NCI-H2107 treated with DMSO at 0.1 percent for 48 hours (cell line): ENCODE results near the gene EPGN.
A peak's percentile ranks its signal among the peaks of the same experiment; 100 is the strongest.

Source experiments
- DNase-seq: peaks from one replicate; lab custom pipeline; 2025; ENCODE audit not compliant: unreplicated experiment; lab: John Stamatoyannopoulos, UW

Gene EPGN

DNA sequence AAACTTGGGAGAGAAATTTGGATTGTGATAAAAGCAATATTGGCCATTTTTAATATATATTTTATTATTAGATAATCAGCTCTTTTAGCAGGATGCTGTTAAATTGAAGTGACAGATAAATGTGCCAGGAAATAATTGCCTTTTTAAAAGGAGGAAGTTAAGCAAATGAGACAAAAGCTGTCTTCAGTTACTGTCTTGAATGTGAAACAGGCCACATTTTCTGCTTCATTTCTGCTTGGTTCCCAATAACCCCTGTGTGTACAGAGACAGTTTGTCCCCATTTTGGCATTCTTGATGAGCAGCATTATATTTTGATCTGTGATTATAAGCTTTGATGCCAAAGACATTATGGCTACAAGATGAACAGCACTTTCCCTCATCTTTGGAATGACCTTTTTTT, 953 bp downstream of the EPGN start:
- DNase-seq = no peak

DNA sequence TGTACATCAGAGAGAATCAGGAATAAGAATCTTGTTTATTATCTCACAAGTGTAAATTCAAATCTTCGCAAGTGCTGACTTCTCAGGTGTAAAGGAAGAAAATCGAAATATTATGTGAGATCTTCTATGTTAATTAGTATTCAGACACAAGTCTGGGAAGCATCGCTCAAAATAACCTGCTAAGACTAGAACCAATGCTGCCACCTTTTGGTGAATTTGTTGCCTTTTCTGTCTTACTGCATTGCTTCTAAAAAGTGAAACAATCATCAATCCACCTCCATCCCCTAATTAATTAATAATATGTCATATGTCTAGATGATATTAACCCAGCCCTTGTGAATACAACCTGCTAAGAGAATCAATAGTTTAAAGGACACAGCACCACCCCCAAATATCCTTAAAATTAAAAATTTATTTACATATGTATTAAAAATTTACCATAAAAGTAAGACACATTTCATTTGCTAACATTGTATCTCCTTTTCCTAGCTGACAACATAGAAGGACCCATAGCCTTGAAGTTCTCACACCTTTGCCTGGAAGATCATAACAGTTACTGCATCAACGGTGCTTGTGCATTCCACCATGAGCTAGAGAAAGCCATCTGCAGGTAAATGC, 3.5 kb downstream of the EPGN start:
- DNase-seq = peak; percentile 1

DNA sequence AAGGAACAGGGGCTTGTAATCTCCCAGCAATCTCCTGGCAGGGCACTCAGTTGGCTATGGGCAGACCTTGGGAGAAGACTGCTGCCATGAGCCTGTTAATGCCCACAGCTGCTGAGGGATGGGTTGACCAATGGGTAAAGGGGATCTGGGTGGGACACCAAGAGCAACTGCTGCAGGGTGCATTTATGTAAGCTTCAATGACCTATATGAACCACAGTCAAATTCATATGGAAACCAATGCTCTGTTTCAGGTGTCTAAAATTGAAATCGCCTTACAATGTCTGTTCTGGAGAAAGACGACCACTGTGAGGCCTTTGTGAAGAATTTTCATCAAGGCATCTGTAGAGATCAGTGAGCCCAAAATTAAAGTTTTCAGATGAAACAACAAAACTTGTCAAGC, 6.1 kb downstream of the EPGN start:
- no peak for DNase-seq

DNA sequence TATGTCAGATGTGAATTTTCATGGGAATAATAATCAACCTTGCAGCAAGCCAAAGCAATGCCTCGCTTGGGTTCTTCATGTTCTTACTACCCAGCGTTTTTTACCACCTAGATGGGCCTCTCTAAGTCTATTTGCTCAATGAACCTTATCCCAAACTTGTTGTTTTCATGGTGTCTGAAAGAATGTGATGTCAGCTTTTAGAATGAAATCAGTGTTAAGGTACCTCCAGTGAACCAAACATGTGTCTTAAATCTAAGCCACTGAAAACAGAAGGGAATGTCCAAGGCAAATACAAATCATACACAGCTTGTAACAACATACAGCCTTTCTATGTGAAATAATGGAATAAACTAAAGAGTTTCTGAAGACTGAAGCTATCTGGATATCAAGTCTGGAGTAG, 6.7 kb downstream of the EPGN start:
- DNase-seq = no peak

DNA sequence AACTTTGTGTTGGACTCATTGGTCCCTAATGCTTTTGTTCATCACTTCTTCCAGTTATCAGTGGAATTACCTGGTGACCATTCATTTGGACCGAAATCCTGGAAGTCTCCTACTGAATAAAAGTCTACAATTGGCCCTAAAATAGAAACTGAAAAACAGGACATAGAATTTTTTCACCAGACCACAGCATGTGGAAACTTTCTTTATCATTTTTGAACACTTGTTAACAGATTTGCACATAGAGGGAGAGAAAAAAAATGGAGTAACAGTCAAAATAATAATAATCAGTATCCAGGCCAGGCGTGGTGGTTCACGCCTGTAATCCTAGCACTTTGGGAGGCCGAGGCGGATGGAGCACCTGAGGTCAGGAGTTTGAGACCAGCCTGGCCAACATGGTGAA, 7.1 kb downstream of the EPGN start:
- DNase-seq = no peak

DNA sequence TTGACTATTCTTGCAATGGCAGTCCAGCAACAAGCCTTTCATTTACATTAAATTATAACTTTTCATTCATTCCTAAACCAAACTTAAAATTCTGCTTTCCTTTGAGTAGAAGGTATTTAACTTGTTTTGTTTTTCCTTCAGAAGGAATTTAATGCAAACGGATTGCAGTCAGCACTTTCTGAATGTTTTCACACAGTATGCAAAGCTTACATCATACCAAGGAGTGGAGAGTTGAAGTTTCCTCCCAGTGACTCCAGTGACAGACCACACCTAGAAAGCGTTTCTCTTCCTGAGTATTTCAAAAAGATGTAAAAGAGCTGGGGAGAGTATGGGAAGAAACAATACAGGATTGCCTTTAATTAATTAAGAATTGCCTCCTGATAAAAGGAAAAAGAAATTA, 8.1 kb downstream of the EPGN start:
- no peak for DNase-seq

DNA sequence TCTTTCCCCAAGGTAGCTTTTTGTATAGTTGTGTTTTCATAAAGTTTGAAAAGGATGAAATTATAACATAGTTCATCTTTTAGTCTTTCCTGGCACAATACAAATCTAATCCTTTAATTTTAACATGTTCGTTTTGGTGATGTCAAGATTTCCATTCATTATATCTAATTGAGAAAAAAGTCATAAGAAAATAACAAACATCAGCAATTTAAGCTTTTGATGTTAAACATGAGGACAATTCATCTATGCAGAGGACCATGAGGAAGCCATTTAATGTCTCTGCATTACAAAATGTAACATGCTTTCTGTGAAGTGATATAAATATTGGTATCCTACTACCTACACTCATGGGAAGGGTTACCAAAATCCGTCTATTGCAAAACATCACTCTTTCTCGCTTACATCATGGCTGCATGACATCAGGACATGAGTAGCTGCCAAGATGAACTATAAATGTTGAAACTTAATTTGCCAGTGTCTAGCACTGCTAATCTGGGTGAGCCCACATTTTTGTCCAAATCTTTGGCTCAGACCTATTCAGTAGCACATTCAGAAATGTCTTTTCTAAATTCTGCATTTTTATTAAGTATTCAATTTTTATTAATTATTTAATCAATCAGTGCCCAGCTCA, 9.5 kb downstream of the EPGN start:
- no peak for DNase-seq

DNA sequence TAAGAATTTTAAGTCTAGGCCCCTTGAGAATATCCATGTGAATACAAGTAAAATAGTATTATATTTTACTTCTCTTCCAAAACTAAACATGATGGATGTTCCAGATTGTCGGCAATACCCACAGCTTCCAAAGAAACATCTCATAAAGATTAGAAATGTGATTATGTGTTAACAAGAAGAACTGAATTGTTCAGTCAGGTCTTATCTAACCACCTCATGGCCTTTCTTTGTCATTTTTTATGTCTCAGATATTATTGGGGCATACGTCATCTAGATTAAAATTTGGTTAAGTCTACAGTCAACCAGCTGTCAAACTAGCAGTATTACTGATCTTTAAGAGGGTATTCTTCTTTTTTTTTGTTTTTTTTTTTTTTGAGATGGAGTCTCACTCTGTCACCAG, 10.0 kb downstream of the EPGN start:
- no peak for DNase-seq

DNA sequence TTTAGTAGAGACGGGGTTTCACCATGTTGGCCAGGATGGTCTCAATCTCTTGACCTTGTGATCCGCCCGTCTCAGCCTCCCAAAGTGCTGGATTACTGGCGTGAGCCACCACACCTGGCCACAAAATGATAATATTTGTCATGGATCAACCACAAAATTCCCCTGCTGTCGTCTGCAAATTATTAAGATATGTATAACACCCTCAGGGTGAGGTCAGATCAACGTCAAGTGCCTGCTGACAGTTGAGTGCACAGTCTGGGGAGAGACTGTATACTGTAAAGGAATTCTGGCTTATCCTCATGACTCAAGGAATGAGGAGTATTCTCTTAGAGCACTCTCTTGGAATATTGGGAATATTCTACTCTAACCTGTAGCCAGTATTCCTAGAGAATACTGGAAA, 11.2 kb downstream of the EPGN start:
- no peak for DNase-seq

DNA sequence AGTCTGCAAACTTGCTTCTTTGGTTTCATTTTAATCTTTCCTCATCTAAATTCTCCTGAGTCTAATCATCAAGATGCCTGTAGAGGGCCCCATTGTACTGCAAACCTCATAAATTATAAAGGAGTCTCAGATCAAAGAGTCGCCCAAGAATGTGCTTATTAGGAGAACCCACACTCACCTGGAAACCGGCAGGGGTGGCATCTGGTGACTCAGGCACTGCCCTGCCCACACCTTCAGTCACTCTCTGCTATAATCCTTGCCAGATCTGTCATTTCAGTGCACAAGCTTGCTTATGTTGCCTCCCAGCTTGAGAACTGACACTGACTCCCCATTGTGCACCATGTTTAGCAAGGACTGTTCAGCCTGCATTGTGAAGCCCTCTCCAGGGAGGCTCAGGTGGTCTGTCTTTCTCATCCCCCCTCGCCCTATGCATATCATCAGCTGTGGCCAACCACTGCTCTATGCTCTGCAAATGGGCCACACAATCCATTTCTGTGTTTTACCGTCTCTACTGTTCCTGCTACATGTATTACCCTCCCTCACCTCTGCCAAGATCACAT, 12.4 kb downstream of the EPGN start:
- peak; percentile 11 for DNase-seq

DNA sequence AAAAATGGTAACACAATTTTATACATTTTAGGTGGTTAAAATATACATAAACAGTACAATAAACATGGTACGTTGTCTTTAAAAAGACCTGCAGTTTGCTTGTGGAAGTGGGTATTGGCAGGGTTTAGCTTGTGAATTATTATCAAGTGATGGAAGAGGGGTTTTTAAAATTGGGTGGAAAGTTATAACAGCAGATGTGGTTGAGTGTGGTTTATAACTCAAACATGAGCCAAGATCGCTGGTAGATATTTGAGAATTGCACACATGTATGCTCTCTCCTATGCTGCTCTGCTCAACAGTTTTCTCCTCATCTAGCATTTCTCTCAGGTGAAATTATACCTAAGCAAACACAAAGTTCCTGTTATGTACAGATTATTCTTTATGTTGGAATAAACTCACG, 14.0 kb downstream of the EPGN start:
- no peak for DNase-seq

DNA sequence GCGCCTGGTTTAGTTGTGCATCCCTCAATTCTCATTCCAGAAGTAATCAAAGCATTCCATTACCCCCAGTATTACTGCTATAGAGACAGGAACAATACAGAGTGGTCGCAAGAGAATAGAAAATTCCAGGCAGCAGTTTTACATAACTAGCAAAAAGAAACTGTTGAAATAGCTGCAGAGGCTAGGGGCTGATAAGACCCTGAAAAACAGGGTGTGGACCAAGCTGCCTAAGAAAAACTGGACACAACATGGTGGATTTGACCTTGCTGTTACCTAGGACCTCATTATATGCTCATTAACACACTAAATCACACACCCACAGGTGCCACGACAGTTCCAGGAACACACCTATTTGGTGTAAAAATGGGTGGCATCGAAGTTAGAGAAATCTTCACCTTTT, 15.4 kb downstream of the EPGN start:
- DNase-seq = no peak

DNA sequence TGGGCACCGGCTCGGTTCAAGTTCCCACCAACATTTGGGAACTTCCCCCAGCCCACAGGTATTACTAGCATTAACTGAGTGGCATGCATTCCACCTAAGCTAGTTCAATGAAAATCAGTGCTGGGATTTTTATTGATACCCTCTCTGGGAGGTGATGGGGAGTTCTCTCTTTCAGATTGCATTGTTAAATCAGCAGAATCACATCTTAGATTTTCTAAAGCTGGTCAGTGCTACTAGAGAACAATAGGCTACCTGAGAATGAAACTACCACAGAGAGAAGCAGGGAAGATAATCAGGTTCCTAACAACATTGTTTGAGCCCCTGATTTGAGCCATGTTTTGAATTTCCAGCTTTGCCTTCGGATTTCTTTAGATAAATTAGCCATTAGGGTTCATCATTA, 16.0 kb downstream of the EPGN start:
- DNase-seq = no peak

DNA sequence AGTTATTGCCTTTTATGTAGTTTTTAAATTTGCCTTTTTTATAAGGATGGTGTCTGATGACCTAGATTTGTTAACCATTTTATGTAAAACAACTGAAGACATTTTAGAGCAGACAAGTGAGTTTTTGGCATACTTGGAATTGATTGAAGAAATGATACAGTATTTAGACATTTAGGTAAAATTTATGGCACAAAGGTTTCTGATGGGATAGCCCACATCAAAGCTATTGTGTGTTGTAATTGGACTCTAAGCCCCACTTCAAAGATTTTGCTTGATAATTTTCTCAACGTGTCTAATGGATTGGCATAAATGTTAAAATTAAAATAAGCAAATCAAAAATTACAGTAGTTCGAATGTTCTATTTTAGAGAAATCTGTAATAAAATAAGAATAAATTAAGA, 17.6 kb downstream of the EPGN start:
- DNase-seq = no peak

DNA sequence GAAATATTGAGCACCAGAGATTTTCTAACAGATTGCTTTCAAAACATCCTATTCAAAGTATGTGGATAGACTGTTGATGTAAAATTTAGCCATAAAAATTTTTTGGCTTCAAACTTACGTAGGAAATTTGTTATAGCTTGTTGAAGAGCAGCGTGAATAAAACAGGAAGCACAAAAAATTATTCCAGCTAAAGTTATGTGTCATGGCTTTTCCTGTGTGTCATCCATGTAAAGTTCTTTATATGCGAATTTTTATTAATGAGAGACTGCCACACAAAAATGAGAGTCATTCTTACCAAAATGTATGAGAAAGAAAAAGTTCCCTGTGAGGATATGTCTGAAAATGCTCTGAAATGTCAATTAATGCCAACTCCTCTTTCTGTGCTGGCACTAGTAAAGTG, 19.5 kb downstream of the EPGN start:
- DNase-seq = no peak

DNA sequence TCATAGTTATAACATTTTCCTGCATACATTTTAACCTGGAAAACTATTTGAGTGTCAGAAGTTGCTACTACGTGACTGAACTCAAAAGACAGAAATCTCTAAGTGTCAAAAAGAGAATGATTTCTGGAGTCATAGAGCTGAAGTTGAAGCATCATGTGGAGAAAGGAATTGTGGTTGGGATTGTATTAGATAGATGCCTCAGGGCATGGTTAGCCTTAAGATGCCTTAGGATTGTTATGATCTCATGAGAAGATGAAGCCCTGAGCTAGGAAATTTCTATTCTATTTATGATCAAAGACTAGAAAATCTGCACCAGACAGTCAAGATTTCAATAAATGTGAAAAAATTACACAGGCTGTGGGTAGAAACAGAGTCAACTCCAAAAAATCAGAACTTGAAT, 20.2 kb downstream of the EPGN start:
- no peak for DNase-seq

DNA sequence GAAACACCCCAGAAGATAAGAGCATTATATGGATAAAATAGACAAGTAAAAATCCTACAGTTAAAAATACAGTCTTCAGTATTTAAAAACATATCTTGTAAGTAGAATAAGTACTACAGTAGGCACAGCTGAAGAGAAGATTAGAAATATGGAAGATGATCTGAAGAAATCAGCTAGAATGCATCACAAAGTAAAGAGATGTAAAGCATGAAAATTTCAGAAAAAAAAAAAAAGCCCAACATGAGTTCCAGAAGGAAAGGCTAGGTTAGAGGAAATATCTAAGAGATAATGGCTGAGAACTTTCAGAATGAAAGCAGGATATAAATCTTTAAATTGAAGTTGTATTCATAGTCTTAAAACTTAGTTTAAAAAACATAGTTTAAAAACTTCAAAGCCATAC, 21.0 kb downstream of the EPGN start:
- DNase-seq = no peak

DNA sequence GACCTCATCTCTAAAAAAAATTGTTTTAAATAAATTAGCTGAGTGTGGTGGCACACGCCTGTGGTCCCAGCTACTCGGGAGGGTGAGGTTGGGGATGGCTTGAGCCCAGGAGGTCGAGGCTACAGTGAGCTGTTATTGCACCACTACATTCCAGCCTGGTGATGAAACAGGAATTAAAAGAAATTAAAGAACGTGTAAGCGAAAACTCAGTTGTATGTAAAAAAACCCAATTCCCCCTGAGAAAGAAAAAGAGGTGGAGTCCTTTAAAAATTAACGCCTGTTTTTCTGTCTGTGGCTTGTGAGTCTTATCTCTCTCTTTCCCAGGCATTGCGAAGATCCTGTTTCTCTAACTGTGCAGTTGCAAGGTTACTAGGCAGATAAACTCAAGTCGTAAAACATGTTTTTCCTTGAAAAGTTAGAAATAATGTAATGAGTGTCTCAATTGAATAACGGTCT, 22.1 kb downstream of the EPGN start:
- no peak for DNase-seq

DNA sequence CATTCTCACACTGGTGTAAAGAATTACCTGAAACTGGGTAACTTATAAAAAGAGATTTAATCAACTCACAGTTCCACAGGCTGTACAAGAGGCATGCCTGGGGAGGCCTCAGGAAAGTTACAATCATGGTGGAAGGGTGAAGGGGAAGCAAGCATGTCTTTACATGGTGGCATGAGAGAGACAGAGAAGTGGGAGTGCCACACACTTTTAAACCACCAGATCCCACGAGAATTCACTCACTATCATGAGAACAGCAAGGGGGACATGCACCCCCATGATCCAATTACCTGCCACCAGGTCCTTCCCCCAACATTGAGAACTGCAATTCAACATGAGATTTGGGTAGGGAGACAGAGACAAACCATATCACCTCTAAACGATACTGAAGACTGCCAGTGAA, 23.0 kb downstream of the EPGN start:
- no peak for DNase-seq

DNA sequence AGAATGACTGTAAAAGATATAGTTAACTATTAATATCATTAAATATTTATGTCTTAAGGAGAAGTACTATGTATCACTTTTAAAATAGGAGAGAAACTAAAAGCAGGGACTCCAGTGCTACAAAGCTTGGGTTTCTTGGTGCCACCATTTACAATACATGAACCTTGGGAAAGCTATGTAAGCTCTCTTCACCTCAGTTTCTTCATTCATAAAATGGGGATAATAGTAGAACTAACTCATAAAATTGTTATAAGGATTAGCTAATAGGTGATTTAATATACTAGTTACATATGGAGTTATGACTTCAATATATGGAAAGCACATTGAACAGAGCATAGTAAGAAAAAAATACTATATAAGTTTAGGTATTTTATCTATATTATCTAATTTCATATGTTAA, 23.7 kb downstream of the EPGN start:
- no peak for DNase-seq

DNA sequence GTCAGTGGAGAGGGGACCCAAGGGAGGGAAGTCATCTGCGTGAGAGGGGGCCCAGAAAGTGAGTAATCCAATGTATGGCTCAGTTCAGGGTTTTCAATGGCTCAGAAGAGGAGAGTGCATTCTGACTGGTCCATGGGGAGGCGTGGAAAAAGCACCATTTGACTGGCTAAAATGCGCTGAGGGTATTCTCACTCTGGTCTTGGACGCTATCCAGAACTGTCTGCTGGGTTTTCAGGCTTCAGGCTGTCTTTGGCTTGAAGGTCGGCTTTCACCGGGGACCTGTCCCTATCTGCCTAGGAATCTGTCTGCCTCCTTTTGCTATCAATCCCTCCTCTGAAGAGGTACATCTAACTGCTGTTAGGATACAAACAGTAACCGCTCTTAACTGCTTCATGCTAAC, 26.4 kb downstream of the EPGN start:
- DNase-seq = no peak

DNA sequence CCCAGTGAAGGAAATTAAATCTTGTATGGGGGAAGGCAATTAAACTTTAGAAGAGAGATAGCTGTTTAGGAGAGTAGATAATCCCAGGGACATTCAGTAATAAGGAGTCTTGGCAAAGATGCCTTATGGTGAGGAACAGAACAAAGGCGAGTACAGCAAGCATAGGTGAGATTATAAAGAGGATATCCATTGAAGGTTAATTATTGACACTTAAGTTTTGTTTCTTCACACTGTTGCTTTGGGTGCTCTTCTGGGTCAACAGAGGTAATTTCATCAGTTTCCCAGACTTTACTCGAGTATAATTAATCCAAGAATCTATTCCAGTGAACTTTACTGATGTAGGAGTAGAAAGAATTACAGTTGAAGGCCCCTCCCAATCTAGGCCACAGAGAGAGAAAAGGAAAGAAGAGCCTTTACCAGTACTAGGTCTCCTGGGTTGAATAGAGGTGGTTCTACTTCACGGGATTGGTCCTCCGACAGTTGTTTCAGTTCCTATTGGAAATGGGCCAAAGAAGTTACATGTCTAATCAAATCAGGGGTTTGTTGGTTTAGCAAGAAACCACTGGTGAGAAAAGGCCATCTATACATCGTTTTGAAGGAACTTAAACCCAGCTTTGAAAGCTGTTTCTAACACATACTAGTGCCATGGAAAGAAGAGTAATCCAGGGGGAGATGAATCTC, 27.2 kb downstream of the EPGN start:
- DNase-seq = no peak
